T-helper 2 cell (primary cell): ENCODE results near the gene GALNT13.

Experiments used
- DNase-seq, 5 experiments: peaks; one replicate each; pipeline versions ENCODE4 v3.0.0 to v3.0.0-alpha.2; 2012 to 2022

The GALNT13 gene

GRCh38 chr2:154495455-154495868 is 623.7 kb downstream of the GALNT13 start:
- DNase-seq, result no peak

GRCh38 chr2:154497019-154497418 is 625.3 kb downstream of the GALNT13 start:
- DNase-seq, result no peak
